ENCODE data around the gene MRGPRG.

MRGPRG gene

DNA sequence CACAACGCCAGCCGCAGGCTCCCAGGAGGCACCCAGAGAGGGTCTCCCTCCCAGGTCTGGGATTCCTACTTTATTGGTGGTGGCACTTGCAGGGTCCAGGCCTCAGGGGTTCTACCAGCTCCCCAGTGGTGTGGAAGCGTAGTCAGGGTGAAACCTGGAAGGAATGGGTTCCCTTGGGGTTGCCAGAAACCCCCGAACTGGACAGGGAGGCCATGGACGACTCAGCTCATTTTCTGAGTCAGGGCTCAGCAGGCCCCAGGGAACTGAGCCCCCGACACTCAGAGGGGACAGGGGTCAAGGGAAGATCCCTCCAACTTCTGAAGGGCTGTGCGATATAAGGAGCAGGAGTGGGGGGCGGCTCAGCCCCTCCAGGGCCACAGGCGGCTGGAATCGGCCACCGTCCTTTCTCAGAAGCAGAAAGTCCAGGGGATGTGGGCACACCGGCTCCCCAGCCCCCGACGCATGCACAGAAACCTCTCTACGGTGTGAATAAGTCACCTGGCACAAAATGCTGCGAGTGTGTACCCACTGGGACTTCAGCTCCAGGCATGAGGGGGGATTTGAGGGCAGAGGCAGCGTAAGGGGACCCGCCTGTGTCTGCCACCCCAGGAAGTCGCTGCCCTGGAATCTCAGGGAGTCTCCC, 25.1 kb downstream of the MRGPRG start:
- no peak overlapping the region for H3K9ac ChIP-seq (ENCODE audit: low read length)
- H4K20me1 ChIP-seq (ENCODE audit: low read depth, low read length): no peaks in the 10 kb centered on the region
- H3K79me2 ChIP-seq (ENCODE audit: insufficient read depth, low read length): no peaks in the 10 kb centered on the region
- no peaks in the 10 kb centered on the region for H3K9me2 ChIP-seq (replicated peaks; ENCODE audit: insufficient read depth, low read length)
- H3K9me3 ChIP-seq (ENCODE audit: insufficient read depth, low read length): no peaks in the 10 kb centered on the region
- H2AFZ ChIP-seq (ENCODE audit: low read depth, low read length, severe bottlenecking): no peak overlapping the region
- H3K36me3 ChIP-seq (ENCODE audit: low read length): no peaks in the 10 kb centered on the region
- no peak overlapping the region for H3K4me3 ChIP-seq (ENCODE audit: insufficient read depth, low read length, poor library complexity, severe bottlenecking)
- no peak overlapping the region for H3K27ac ChIP-seq (ENCODE audit: low read depth, low read length)
- H3F3A ChIP-seq (ENCODE audit: insufficient read depth): no peaks in the 10 kb centered on the region
- H3K27me3 ChIP-seq (ENCODE audit: low read length): no peaks in the 10 kb centered on the region
- TF ChIP-seq, protein P1, sequence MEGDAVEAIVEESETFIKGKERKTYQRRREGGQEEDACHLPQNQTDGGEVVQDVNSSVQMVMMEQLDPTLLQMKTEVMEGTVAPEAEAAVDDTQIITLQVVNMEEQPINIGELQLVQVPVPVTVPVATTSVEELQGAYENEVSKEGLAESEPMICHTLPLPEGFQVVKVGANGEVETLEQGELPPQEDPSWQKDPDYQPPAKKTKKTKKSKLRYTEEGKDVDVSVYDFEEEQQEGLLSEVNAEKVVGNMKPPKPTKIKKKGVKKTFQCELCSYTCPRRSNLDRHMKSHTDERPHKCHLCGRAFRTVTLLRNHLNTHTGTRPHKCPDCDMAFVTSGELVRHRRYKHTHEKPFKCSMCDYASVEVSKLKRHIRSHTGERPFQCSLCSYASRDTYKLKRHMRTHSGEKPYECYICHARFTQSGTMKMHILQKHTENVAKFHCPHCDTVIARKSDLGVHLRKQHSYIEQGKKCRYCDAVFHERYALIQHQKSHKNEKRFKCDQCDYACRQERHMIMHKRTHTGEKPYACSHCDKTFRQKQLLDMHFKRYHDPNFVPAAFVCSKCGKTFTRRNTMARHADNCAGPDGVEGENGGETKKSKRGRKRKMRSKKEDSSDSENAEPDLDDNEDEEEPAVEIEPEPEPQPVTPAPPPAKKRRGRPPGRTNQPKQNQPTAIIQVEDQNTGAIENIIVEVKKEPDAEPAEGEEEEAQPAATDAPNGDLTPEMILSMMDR (IDR thresholded peaks at IDR 0.05; ENCODE audit: insufficient read depth, low read length, poor library complexity, severe bottlenecking): no peak
- TF ChIP-seq EZH2phosphoT487 (conservative IDR thresholded peaks at IDR 0.05; ENCODE audit: low read length): no peak
- no peak overlapping the region for H3K4me2 ChIP-seq (ENCODE audit: low read depth, low read length, poor library complexity, severe bottlenecking)

DNA sequence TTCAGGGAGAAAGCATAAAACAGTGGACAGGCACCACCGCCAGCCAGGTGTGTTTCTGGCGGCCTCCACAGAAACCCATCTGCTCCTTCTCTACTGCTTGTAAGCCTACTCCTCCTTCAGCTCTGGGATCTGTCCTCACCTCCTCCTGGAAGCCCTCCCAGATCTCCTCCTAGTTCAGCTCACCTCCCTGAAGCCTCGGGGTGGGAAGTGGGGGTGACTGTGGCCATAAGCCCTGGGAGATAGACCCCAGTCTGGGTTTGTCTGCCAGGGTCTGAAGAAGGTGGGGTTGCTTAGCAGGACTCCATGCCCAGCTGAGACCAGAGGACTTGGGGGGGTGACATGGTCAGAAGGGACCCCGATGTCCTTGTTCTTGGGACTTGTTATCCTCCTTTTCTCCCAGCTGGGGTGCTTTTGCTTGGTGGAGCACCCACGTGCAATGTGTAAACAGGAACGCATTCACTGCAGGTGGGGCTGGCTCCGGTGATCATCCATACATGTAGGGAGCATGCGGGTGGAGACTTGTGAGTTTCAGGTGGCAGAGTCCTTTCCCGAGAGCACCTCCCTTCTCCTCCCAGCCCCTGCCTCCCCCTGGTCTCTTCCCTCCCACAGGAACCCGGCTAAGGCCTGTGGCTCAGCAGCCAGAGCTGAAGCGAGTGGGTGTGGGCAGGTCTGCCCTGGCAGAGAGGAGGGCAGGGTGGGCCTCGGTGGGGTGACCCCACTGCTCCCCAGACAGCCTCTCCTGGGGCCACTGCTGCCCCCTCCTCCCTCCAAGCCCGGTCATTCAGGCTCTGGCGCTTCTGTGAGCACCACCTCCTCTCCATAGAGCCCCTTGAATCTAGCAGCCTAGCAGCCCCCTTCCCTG, 25.9 kb downstream of the MRGPRG start:
- H2AFZ ChIP-seq (ENCODE audit: low read depth, low read length, severe bottlenecking): no peak overlapping the region
- no peak overlapping the region for H3K27ac ChIP-seq (ENCODE audit: low read depth, low read length)
- no peak overlapping the region for H3K4me2 ChIP-seq (ENCODE audit: low read depth, low read length, poor library complexity, severe bottlenecking)
- no peak overlapping the region for H3K9ac ChIP-seq (ENCODE audit: low read length)
- TF ChIP-seq EZH2phosphoT487 (conservative IDR thresholded peaks at IDR 0.05; ENCODE audit: low read length): no peak
- TF ChIP-seq, protein P1 (IDR thresholded peaks at IDR 0.05; ENCODE audit: insufficient read depth, low read length, poor library complexity, severe bottlenecking): no peak
- H4K20me1 ChIP-seq (ENCODE audit: low read depth, low read length): no peaks in the 10 kb centered on the region
- no peaks in the 10 kb centered on the region for H3K9me3 ChIP-seq (ENCODE audit: insufficient read depth, low read length)
- no peaks in the 10 kb centered on the region for H3K9me2 ChIP-seq (replicated peaks; ENCODE audit: insufficient read depth, low read length)
- no peaks in the 10 kb centered on the region for H3F3A ChIP-seq (ENCODE audit: insufficient read depth)
- H3K4me3 ChIP-seq (ENCODE audit: insufficient read depth, low read length, poor library complexity, severe bottlenecking): no peak overlapping the region
- no peaks in the 10 kb centered on the region for H3K36me3 ChIP-seq (ENCODE audit: low read length)
- no peaks in the 10 kb centered on the region for H3K27me3 ChIP-seq (ENCODE audit: low read length)
- no peaks in the 10 kb centered on the region for H3K79me2 ChIP-seq (ENCODE audit: insufficient read depth, low read length)

DNA sequence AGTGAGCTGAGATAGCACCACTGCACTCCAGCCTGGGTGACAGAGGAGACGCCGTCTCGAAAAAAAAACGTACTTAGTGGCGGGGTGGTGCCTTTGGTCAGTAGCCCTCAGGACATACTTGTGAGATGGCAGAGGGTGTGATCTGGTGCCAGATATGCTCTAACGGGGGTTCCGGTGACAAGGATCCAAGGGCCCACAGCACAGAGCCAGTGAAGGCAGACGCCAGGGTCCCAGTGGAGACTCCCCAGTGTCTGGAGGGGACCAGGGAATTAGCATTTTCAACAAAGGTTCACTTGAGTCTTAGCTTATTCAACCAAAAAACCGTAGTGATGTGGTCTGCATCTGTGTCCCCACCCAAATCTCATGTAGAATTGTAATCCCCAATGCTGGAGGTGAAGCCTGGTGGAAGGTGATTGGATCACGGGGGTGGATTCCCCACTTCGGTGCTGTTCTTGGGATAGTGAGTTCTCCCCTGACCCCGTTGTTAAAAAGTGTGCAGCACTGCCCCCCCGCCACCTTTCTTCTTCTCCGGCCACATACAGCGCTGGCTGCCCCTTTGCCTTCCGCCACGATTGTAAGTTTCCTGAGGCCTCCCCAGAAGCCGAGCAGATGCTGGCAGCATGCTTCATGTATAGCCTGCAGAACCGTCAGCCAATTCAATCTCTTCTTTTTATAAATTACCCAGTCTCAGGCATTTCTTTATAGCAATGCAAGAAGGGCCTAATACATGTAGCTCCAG, 26.9 kb downstream of the MRGPRG start:
- no peaks in the 10 kb centered on the region for H3K79me2 ChIP-seq (ENCODE audit: insufficient read depth, low read length)
- H3K4me3 ChIP-seq (ENCODE audit: insufficient read depth, low read length, poor library complexity, severe bottlenecking): no peak overlapping the region
- no peaks in the 10 kb centered on the region for H3K9me2 ChIP-seq (replicated peaks; ENCODE audit: insufficient read depth, low read length)
- H3K36me3 ChIP-seq (ENCODE audit: low read length): no peaks in the 10 kb centered on the region
- H3K9me3 ChIP-seq (ENCODE audit: insufficient read depth, low read length): no peaks in the 10 kb centered on the region
- no peaks in the 10 kb centered on the region for H3F3A ChIP-seq (ENCODE audit: insufficient read depth)
- no peaks in the 10 kb centered on the region for H3K27me3 ChIP-seq (ENCODE audit: low read length)
- no peak overlapping the region for H2AFZ ChIP-seq (ENCODE audit: low read depth, low read length, severe bottlenecking)
- no peak overlapping the region for H3K27ac ChIP-seq (ENCODE audit: low read depth, low read length)
- H3K9ac ChIP-seq (ENCODE audit: low read length): no peak overlapping the region
- no peak overlapping the region for H3K4me2 ChIP-seq (ENCODE audit: low read depth, low read length, poor library complexity, severe bottlenecking)
- TF ChIP-seq, protein P1 (IDR thresholded peaks at IDR 0.05; ENCODE audit: insufficient read depth, low read length, poor library complexity, severe bottlenecking): no peak
- no peaks in the 10 kb centered on the region for H4K20me1 ChIP-seq (ENCODE audit: low read depth, low read length)

All from SU-DHL-6 (cell line).